HG02943 (cell line): ENCODE results near the gene KLHL40.
"Not testable (repeated sequence)": the region's sequence is repeated elsewhere in the genome, so short reads cannot be mapped to it uniquely, and the experiment has no call there.

Source experiments
- ATAC-seq: cut with Tn5 transposase; IDR thresholded peaks from one replicate; pipeline ENCODE4 v1.9.1; 2021; ENCODE audit warnings: mild to moderate bottlenecking, low read depth, moderate library complexity; ENCODE audit not compliant: unreplicated experiment

Gene KLHL40

DNA sequence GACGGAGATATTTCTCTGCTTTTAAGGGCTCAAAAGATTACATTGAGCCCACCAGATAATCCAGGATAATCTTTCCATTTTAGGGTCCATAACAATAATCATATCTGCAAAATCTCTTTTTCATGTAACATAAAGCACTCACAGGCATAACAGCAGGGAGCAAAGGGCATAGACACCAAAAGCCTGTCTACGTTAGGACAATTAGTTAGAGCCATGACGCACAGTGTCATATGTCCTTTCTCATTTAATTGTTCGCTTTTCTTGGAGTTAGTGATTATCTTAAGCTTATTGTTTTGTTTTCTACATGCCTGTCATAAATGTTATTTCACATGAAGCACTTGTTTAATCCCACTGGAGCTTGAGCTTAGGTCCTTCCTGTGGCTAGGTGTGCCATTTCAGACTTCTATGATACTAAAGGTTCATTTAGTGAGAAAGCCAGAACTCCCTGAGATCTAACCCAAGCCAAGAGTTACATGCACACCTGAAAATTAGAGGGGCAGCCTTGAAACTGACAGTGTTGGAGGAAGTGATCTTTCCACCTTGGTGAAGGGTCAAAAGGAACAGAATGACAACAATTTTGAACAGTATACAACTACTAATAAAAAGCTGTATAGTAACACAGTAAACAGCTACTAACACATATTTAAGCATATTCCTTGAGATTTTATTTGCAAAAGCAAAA, 29.0 kb downstream of the KLHL40 start:
- ATAC-seq = no peak

DNA sequence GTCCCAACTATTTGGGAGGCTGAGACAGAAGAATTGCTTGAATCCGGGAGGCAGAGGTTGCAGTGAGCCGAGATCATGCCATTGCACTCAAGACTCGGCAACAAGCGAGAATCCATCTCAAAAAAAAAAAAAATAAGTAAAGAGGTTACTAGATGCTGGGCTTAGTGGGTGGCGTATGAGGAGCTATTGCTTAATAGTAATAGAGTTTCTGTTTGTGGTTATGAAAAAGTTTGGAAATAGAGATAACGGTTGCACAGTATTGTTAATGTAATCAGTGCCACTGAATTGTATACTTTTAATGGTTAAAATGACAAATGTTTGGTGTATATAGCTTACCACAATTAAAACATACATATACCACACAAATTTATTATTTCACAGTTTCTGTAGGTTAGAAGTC, 32.0 kb downstream of the KLHL40 start:
- no peak for ATAC-seq

DNA sequence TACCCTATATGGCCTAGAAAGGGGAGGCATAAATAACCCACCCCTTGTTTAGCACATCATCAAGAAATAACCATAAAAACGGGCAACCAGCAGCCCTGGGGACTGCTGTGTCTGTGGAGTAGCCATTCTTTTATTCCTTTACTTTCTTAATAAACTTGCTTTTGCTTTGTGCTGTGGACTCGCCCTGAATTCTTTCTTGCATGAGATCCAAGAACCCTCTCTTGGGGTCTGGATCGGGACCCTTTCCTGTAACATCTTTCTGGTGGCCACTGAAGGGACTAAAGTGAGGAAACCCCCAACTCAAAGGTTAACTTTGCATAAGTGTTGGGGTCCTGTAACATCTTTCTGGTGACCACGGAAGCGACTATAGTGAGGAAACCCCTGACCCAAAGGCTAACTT, 33.0 kb downstream of the KLHL40 start:
- no peak for ATAC-seq

DNA sequence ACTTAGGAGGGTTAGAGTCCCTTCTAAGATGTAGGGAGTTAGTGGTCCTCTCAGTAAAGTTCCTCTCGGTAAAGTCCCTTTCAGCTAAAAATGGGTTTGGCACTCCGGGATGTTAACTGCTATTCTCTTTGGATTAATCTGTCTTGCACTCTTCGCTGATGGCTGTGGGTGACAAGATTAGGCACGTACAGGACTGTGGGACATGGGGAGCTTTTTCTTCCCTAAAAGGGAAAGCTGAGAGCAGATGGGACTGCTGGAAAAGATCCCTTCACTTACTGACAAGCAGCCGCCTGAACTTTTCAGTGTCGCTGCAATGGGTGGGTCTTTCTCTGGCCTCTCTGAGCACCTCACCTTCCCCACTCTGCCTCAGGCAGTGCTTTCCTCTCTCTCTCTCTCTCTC, 33.7 kb downstream of the KLHL40 start:
- no peak for ATAC-seq

DNA sequence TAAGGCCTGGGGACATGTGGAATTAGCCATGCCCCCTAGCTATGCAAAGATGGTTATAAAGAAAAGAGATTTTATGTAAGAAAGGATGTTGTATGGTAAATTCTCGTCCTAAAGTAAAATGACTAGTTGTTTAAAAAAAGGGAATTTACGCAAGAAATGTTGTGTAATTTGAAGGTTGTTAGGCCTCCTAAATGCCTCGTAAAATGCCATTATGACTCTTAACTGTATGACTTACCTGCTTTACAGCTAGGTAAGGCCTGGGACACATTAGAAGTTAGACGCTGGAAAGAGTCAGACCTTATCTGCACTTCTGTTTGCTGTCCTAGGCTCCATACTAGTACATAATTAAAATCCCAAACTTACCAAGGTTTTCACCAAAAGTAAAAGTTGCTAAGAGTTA, 34.8 kb downstream of the KLHL40 start:
- no peak for ATAC-seq

GRCh38 chr3:42721690-42722089, 36.4 kb downstream of the KLHL40 start:
- no peak for ATAC-seq

DNA sequence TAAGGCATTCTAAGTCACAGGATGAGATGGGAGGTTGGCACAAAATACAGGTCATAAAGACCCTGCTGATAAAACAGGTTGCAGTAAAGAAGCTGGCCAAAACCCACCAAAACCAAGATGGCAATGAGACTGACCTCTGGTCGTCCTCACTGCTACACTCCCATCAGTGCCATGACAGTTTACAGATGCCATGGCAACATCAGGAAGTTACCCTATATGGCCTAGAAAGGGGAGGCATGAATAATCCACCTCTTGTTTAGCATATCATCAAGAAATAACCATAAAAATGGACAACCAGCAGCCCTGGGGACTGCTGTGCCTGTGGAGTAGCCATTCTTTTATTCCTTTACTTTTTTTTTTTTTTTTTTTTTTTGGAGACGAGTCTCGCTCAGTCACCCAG, 37.1 kb downstream of the KLHL40 start:
- ATAC-seq = not testable (repeated sequence)

DNA sequence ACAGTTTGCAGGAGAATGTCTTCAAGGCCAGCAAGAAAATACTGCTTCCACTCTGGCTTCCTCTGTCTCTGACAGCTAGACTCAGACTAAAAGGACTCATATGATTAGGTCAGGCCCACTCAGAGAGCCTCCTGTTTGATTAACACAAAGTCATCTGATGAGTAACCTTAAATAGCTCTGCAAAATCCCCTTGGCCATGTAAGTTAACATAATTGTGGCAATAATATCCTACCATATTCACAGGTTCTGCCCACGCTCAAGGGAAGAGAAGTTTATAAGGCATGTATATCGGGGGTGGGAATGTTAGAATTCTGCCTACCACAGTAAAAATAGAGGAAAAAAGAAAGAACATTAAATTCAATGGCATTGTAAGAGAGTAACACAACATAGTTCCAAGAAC, 37.9 kb downstream of the KLHL40 start:
- ATAC-seq = no peak

- ATAC-seq = no peak
Measured at GRCh38 chr3:42725454-42725853, 40.1 kb downstream of the KLHL40 start.

- no peak for ATAC-seq
Measured at GRCh38 chr3:42728056-42728455, 42.7 kb downstream of the KLHL40 start.

GRCh38 chr3:42728668-42729364, 43.5 kb downstream of the KLHL40 start:
- ATAC-seq = no peak

DNA sequence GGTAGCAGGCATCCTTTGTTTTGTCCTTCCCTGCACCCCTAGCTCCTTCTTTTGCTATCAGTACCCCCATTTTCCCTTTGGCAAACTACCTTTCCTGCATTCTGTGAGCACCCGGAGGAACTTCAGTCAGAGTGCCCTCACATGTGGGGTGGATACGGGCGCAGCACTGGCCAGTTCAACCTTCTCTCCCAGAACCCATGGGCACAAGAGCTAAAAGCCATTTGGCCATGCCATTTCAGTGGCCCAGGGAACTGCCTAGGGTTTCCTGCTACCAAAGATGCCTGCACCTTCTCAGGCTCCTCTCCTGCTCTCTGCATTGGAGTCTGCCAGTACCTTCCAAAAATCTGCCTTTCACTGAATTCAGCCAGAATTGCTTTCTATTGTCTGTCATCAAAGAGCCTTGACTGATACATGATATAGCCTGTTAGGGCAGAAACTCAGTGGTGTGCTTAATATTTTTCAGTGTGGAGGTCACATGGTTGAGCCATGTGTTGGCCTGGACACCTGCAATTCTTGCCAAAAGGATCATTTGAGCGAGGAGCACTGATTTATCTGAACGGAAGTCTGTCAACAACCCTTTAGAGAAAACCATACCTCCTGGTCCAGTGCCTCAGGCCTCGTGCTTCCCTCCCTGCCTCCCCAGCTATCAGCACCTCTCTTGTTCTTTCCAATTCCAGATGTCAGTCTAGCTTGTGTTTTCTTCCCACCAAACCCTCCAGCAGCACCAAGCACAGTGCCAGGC, 44.2 kb downstream of the KLHL40 start:
- ATAC-seq = no peak

DNA sequence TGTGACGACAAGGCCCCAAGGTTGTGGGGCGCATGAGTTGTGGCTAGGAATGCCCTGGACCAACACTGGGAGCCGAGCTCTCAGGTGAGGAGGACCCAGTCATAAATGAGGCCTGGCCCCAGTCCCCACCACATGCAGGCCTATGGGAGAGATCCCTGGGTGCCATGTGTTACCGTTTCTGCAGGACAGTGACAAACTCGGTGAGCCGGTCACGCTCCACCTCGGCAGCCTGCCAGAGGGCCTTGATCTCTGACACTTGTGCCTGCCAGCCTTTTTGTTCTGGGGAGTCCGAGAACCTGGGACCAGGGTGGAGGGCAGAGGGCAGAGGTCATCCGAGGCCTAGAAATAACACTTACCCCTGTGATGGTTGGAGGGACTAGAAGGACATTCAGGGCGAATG, 45.0 kb downstream of the KLHL40 start:
- no peak for ATAC-seq

GRCh38 chr3:42730706-42731420, 45.5 kb downstream of the KLHL40 start:
- ATAC-seq = no peak

GRCh38 chr3:42731476-42732195, 46.3 kb downstream of the KLHL40 start:
- ATAC-seq = no peak

- no peak for ATAC-seq
Measured at GRCh38 chr3:42732196-42732828, 47.0 kb downstream of the KLHL40 start.

GRCh38 chr3:42732829-42733459, 47.6 kb downstream of the KLHL40 start:
- ATAC-seq = no peak

DNA sequence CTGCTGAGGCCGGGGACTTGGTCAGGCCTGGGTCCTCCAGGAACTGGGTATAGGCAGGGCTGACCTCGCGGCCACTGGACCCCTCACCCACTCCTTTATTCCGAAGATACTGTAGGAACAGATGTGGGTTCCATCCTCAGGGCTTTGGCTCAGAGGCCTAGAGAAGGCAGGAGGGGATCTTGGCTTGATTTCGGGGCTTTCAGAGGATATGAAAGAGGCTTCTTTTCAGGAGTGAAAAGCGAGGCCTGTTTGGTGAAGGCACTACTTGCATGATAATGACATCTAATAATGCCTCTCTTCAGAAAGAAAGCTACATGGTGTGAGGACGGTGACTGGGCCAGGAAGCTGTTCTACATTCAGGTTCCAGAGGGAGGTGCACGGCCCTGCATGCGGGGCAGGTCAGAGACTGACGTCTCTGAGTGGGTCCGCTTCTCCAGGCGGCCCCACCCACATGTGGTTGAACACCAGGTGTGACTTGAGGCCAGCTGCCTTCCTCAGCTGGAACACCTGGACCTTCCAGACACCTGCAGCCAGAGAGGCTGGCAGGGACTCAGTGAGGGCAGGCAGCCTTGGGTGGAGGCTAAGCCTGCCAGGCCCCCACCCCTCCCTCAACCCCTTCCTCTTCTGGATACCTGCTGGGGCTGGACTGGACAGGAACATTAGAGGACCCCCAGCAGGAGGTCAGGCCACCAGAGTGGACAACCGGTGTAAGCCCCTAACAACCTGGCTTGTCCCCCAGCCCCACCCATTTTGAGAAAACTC, 48.3 kb downstream of the KLHL40 start:
- no peak for ATAC-seq
